ENCODE data around the gene DNAJC21.

Gene DNAJC21

GRCh38 chr5:34900652-34901051 is 28.7 kb upstream of the DNAJC21 start:
- no peak for ATAC-seq

GRCh38 chr5:34903260-34903659 is 26.1 kb upstream of the DNAJC21 start:
- ATAC-seq, result no peak
- TF ChIP-seq SNAI2 (CRISPR knock-in tag; IDR thresholded peaks at IDR 0.05) (no peak), ISL1 (CRISPR knock-in tag; IDR thresholded peaks at IDR 0.05) (no peak), OSR1 (CRISPR knock-in tag; IDR thresholded peaks at IDR 0.05) (no peak), ZNF70 (CRISPR knock-in tag; IDR thresholded peaks at IDR 0.05) (no peak), CREB5 (CRISPR knock-in tag; IDR thresholded peaks at IDR 0.05; ENCODE audit: low read depth) (no peak), ZNF8 (CRISPR knock-in tag; IDR thresholded peaks at IDR 0.05) (no peak), GLIS3 (CRISPR knock-in tag; IDR thresholded peaks at IDR 0.05) (no peak), RARB (CRISPR knock-in tag; IDR thresholded peaks at IDR 0.05) (no peak)

More at GRCh38 chr5:34900652-34901051, 28.7 kb upstream of the DNAJC21 start:
- TF ChIP-seq RARB (CRISPR knock-in tag; IDR thresholded peaks at IDR 0.05) (no peak), ARNTL (CRISPR knock-in tag; IDR thresholded peaks at IDR 0.05; ENCODE audit: borderline replicate concordance, low read depth) (no peak), SNAI2 (CRISPR knock-in tag; IDR thresholded peaks at IDR 0.05) (no peak), CREB5 (CRISPR knock-in tag; IDR thresholded peaks at IDR 0.05; ENCODE audit: low read depth) (no peak), ZNF565 (CRISPR knock-in tag; conservative IDR thresholded peaks at IDR 0.05; ENCODE audit: low read depth) (no peak), ZFP3 (CRISPR knock-in tag; IDR thresholded peaks at IDR 0.05) (no peak), ESRRG (CRISPR knock-in tag; IDR thresholded peaks at IDR 0.05) (no peak), TSHZ2 (CRISPR knock-in tag; IDR thresholded peaks at IDR 0.05) (no peak), PATZ1 (CRISPR knock-in tag; IDR thresholded peaks at IDR 0.05; ENCODE audit: borderline replicate concordance) (no peak), ZNF70 (CRISPR knock-in tag; IDR thresholded peaks at IDR 0.05) (no peak)

- TF ChIP-seq ARNTL (CRISPR knock-in tag; IDR thresholded peaks at IDR 0.05; ENCODE audit: borderline replicate concordance, low read depth) (no peak), ZFP30 (CRISPR knock-in tag; IDR thresholded peaks at IDR 0.05) (no peak), RARB (CRISPR knock-in tag; IDR thresholded peaks at IDR 0.05) (no peak), CSDC2 (CRISPR knock-in tag; IDR thresholded peaks at IDR 0.05) (no peak), GLIS3 (CRISPR knock-in tag; IDR thresholded peaks at IDR 0.05) (no peak), ESRRG (CRISPR knock-in tag; IDR thresholded peaks at IDR 0.05) (no peak), TOX (CRISPR knock-in tag; IDR thresholded peaks at IDR 0.05; ENCODE audit: borderline replicate concordance) (no peak), BACH2 (CRISPR knock-in tag; IDR thresholded peaks at IDR 0.05; ENCODE audit: borderline replicate concordance) (no peak)
- ATAC-seq, result peak; percentile 57
Observed at GRCh38 chr5:34905564-34905963, 23.8 kb upstream of the DNAJC21 start.

GRCh38 chr5:34913072-34913471 is 16.3 kb upstream of the DNAJC21 start:
- TF ChIP-seq TSHZ2 (CRISPR knock-in tag; IDR thresholded peaks at IDR 0.05) (no peak), ZFP30 (CRISPR knock-in tag; IDR thresholded peaks at IDR 0.05) (no peak), POU6F1 (CRISPR knock-in tag; IDR thresholded peaks at IDR 0.05; ENCODE audit: borderline replicate concordance, low read depth) (no peak), SNAI2 (CRISPR knock-in tag; IDR thresholded peaks at IDR 0.05) (no peak), ZNF565 (CRISPR knock-in tag; conservative IDR thresholded peaks at IDR 0.05; ENCODE audit: low read depth) (no peak), CSDC2 (CRISPR knock-in tag; IDR thresholded peaks at IDR 0.05) (no peak), GLIS3 (CRISPR knock-in tag; IDR thresholded peaks at IDR 0.05) (no peak), TOX (CRISPR knock-in tag; IDR thresholded peaks at IDR 0.05; ENCODE audit: borderline replicate concordance) (no peak), PPARA (CRISPR knock-in tag; IDR thresholded peaks at IDR 0.05; ENCODE audit: borderline replicate concordance) (no peak), ZNF8 (CRISPR knock-in tag; IDR thresholded peaks at IDR 0.05) (no peak), ISL1 (CRISPR knock-in tag; IDR thresholded peaks at IDR 0.05) (no peak), ESRRG (CRISPR knock-in tag; IDR thresholded peaks at IDR 0.05) (no peak), TCF4 (CRISPR knock-in tag; IDR thresholded peaks at IDR 0.05; ENCODE audit: borderline replicate concordance) (no peak), ARNTL (CRISPR knock-in tag; IDR thresholded peaks at IDR 0.05; ENCODE audit: borderline replicate concordance, low read depth) (no peak), OSR1 (CRISPR knock-in tag; IDR thresholded peaks at IDR 0.05) (no peak)
- ATAC-seq, result no peak
